Measurements from ENCODE around the gene SFXN2.

DNA sequence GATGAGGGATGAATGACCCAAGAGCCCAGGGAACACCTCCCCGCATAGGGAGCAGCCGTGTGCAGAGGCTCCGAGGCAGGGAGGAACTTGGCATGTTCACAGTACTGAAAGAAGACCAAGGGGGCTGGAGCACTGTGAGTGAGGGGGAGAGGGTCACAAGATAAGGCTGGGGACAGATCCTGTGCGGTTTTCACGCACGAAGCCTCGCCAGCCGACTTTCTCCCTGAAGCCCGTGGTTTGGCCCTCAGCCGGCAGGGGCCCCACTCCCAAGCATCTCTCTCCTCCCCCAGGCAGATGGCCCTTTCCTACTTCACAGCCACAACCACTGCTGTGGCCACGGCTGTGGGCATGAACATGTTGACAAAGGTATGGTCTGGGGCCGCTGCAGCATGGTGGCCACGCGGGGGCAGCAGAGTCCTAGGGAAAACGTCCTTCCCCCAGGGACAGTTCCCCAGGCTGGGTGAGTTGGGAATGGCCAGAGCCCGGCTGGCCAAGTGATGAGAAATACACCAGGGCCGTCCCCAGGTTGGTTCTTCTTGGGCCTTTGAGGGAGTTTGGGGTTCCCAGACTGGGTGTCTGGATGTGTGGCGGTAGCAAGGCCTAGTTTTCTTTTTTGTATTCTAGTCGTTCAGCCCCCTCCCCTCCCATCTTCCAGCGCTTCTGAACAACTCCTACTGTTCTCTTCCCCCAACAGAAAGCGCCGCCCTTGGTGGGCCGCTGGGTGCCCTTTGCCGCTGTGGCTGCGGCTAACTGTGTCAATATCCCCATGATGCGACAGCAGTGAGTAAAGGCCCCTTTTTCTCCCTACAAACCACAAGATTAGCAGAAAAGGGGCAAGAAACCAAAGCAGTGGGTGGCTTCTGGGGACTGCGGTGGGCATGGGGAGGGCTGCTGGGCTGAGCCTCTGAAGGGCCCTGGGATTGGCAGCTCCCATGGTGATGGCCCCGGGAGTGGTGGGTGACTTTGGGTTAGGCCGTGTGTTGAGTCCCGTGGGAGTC is 14.9 kb downstream of the SFXN2 start:
- TF ChIP-seq, protein P1, sequence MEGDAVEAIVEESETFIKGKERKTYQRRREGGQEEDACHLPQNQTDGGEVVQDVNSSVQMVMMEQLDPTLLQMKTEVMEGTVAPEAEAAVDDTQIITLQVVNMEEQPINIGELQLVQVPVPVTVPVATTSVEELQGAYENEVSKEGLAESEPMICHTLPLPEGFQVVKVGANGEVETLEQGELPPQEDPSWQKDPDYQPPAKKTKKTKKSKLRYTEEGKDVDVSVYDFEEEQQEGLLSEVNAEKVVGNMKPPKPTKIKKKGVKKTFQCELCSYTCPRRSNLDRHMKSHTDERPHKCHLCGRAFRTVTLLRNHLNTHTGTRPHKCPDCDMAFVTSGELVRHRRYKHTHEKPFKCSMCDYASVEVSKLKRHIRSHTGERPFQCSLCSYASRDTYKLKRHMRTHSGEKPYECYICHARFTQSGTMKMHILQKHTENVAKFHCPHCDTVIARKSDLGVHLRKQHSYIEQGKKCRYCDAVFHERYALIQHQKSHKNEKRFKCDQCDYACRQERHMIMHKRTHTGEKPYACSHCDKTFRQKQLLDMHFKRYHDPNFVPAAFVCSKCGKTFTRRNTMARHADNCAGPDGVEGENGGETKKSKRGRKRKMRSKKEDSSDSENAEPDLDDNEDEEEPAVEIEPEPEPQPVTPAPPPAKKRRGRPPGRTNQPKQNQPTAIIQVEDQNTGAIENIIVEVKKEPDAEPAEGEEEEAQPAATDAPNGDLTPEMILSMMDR (IDR thresholded peaks at IDR 0.05): peak; percentile 91 to 96 (median 92)
- no peak for TF ChIP-seq POLR2A (IDR thresholded peaks at IDR 0.05)

Measured in right lobe of liver (tissue), 4 donors.